Activated naive CD8-positive, alpha-beta T cell treated with anti-CD3 and anti-CD28 coated beads, Interleukin-2, amount 50 U/mL, for 16 hours (primary cell): ENCODE measurements around the gene LRP1B.
"Not testable (repeated sequence)": the region's sequence is repeated elsewhere in the genome, so short reads cannot be mapped to it uniquely, and the experiment has no call there.

Source experiments
- DNase-seq: peaks from one replicate; pipeline ENCODE4 v3.0.0-alpha.2; 2020; ENCODE audit warnings: low read depth, low spot score

LRP1B gene

DNA sequence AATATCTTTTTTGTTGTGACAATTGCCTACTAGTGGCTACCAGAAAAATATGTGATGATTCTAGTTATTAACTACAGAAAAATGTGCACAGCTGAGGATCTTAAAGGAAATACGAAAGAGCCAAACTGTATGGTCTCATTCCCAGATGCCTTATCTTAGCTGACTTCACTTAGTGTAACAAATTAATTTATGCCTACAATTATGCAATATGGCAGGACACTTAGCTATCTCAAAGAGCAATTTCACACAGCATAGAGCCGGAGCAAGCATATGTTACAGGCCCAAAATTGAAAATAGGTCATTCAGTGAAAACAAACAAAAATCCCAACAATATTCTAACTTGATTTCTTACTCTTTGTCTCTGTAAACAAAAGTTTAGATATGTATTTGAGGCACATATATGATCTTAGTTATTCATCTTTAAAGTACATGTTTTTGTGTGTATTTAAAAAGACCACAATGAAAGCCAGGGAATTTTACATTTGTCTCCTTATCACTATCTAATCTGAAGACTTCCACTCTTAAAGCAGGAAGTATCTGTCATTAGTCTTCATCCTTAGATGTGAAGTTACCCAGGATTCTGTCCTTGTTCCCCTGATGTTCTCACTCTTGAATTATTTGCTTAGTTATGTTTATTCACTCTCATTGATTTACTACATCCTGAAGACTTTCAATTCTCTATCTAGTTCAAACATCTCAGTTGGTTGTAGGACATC, 1771.6 kb downstream of the LRP1B start:
- no peak for DNase-seq

DNA sequence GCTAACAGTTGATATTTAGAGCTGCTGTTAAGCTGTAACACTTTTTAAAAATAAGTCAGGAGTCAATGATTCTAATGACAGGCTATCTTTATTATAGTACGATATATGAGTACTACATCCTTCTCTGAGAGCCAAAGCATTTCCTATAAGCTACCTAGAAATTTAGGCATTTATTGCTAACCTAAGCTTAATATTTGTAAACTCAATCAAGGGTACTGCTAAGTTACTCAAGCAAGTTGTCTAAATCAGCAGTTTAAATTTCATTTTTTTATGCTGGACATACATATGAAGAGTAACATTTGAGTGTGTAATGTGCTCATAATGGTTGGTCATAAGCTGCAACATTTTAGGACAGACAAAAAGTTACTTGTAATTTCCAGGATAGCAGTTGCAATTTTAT, 1774.1 kb downstream of the LRP1B start:
- DNase-seq: no peak

DNA sequence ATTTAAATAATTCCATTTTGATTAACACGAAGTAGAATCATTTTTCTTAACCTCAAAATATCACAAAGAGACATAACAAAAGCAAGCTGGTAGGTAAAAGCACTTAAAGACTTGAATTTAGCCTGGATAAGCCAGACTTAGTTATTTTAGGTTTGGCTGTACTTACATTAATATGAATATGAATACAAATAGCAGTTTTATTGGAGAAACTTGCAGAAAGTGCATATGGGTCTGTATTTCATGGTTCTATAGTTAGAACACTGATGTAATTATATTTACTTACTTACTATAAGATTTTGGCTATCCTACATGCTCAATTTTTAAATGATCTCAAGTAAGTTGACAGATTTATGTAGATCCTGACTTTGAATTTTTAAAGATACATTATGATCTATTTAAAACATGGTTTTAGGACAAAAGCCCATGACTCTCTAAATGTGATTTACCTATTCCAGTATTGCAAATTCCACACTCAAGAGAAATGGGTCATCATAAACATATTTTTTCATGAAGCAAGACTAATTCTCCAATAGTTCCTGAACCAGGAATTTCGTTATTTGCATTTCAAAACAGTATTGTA, 1775.2 kb downstream of the LRP1B start:
- no peak for DNase-seq

DNA sequence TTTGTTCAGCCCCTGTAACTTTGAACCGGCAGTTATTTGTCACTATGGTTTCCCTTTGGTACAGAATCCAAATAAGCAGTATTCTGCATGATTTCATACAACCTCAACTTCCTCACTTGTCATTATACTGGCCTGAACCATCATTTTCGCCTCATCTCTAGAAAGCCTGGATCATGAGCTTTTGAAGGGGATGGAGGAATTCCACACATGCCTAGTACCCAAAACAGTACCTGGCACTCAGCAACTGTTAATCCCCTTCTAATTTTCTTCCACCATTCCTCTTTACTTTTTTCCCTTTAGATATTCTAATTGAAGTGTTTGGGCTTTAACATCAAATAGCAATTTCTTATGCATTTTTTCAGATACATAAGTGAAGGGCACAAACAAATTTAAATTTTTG, 1776.3 kb downstream of the LRP1B start:
- no peak for DNase-seq

DNA sequence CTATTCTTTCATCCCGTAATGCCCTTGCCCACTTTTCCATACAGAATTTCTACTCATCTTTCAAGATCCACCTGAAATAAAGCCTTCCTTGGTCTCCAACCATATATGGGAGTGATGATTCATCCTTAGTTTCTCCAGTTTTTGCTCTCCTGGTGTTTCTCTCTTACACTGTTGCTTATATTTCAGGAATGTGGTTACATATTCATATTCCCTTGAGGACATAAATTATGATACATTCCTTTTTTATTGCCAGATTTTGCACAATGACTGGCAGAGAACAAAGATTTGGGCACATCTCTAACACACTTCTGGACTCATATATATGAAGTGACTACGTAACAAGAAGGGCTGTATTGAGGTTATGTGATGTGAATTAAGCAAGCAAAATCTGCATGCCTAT, 1777.3 kb downstream of the LRP1B start:
- DNase-seq: no peak

DNA sequence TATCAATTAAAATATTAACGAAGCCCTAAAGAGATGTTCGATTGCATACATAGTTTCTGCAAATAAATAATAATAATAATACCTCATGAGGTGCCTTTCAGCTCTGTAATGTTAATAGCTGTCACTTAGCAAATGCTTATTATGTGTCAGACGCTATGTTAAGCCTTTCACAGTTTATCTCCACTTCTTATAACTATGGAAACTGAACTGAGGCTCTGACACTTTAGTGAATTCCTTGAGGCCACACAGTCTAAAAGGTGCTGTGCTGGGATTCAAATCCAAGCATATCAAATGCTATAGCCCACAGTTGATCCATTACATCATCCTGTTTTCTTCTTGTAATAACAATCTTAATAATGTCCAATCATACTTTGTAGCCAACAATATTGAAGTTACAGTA, 1779.1 kb downstream of the LRP1B start:
- no peak for DNase-seq

DNA sequence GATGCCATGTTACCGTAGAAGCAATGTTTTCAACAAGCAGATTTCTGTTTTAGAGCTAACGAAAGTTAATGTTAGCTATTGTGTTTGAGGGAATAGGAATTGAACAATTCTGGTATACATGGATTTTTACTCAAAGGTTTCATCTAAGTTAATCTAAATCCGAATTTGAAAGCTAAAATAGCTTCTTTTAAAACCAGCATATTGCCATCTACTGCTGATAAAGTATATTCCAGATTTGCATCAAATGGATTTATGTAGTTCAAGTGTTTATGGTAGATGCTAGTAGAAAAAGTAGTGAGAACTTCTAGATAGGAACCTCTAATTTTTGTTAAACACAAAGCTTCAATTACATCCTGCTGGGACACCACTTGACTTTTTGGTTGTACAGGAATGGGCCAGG, 1781.1 kb downstream of the LRP1B start:
- no peak for DNase-seq

DNA sequence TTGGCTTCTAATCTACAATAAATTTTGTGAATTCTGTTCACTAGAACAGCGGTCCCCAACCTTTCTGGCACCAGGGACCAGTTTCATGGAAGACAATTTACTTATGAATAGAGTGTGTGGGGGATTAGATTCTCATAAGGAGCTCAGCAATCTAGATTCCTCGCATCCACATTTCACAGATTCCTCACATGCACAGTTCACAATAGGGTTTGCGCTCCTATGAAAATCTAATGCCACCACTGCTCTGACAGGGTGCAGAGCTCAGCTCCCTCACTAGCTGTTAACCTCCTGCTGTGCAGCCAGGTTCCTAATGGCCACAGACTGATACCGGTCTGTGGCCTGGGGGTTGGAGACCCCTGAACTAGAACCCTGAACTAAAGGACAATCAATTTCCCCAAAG, 1782.0 kb downstream of the LRP1B start:
- no peak for DNase-seq

DNA sequence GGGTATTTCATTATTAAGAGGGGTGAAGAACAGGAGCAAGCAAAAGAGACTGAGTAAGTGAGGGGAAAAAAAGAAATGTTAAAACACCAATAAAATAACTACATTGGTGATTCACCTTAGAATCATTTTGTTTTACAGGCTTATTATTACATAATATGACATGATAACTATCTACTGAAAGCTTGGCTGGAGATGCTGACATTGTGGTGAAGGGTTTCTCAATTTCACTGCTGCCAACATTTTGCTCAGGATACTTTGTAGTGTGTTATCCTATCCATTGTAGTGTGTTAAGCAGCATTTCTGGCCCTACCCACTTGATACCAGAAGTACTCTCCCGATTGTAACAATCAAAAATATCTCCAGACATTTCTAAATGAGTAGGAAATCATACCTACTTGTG, 1786.0 kb downstream of the LRP1B start:
- no peak for DNase-seq

DNA sequence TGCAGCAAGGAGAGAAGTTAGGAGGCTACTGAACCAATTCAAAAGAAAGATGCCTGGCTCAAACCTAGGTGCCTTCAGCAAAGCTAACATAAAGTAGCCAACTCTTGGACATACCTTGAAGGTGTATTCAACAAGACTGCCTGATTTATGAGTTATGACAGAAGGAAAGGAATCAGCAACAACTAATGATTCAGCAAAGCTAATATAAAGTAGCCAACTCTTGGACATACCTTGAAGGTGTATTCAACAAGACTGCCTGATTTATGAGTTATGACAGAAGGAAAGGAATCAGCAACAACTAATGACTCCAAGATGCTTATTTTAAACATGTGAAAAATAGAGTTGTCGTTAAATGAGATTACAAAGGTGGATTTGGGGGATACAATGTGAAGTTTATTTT, 1786.5 kb downstream of the LRP1B start:
- not testable (repeated sequence) for DNase-seq

DNA sequence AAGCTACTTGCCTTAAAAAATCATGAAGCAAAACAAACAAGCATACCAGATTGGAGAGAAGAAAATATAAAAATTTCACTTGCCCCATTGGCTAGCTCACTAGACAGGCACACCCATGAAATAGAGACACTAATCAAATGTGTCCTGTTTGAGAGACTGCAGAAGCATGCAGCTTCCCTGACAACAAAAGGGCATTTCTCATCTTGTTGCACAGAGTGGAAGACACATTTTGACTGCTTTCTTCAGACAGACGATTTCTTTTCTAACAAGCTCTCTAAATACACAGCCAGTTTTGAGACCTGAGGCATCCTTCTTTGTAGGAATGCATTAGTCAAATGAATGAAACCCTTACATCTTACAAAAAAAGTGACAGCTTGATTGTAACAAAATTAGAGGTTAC, 1792.0 kb downstream of the LRP1B start:
- no peak for DNase-seq

DNA sequence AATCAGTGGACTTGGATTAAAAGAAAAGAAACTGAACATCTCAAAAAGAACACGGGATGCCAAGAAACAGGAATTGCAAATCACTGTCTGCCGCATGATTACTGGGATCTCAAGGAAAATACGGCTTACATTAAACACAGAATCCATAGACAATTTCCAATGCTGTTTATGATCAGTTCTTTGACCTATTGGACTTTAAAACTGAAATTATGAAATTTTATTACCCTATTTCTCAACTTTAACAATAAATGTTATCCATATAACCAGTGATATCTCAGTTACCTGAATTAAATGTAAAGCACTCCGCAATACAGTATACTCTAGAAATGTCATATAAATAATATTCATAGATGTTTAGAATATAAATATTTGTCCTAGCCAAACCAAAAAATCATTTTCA, 1793.8 kb downstream of the LRP1B start:
- no peak for DNase-seq

DNA sequence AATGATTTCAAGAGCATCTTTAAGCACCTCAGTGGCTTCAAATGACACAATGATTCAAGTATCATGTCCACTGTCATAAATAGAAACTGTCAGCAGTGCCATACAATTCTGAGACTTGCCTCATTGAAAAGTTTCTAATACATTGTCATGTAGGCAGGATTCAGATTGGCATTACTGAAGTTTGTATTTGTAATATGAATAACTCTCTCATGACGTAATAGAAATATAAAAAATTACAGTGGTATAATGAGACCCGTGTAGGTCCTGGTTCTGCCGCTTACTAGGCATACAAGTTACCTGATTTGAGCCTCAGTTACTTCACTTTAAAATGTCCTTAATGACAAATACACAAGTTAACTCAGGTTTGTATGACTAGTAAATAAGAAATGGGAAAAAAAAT, 1814.5 kb downstream of the LRP1B start:
- no peak for DNase-seq

DNA sequence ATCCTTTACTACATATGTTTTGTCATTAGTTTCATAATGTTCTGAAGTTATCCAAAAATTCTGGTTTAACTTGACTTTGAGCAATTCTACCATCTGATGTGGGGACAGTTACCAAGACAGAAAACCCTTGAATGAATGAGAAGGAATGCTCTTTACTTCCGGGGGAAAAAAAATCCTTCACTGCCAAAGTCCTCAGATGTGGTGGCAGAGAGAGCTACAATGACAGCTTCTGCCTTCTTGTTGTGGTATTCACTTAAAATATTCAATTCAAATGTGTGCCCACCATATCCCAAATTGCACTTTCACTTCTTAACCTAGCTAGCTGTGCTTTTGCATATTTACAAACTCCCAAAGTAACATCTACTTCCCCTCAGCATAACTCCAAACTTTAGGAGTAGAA, 1818.9 kb downstream of the LRP1B start:
- DNase-seq: no peak

DNA sequence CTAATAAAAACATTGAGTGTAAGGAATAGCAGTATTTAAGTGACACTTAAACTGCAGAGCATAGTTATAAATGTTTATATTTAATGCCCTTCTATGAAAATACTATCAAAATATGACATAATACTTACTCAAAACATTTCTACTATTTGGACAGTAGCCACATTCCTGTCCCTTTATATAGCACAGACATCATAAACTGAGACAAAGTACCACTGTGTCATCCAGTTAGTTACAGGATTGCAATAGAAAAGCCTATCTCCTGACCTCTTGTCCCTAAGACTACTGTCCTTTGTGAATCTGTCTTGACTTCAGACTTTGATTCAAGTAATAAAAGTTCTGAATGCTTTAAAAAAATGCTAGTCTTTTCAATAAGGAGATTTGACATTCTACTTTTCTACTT, 1822.1 kb downstream of the LRP1B start:
- no peak for DNase-seq

DNA sequence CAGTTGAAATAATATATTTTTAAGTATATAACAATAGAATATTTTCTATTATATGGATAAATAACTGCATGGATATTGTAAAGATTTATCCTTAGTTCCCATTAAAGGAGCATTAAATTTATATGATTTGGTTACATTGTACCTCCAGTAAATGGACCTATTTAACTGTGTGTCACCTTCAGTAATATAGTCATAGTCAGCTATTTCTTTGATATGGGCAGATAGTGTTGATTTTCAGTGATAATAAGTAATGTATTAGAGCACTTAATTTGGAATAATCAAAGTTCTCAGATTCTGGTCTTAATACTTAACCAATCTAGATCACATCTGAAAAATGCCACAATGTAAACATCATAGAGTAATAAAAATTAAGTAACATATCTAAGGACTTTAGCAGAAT, 1823.3 kb downstream of the LRP1B start:
- no peak for DNase-seq

DNA sequence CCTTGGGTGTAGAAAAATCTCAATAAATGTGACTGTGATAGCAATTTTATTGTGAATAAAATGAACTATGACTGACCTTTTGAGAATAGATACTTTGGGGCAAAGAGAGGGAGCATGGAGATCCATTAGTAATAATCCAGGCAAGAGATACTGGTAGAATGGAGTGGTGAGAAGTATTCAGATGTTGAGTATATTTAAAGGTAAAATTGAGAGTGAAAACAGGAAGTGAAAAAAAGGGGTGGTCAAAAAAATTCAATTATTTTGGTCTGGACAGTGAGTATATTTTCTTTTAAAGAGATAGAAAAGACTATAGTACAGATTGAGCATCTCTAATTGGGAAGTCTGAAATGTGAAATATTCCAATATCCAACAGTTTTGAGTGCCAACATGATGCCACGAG, 1835.0 kb downstream of the LRP1B start:
- no peak for DNase-seq

DNA sequence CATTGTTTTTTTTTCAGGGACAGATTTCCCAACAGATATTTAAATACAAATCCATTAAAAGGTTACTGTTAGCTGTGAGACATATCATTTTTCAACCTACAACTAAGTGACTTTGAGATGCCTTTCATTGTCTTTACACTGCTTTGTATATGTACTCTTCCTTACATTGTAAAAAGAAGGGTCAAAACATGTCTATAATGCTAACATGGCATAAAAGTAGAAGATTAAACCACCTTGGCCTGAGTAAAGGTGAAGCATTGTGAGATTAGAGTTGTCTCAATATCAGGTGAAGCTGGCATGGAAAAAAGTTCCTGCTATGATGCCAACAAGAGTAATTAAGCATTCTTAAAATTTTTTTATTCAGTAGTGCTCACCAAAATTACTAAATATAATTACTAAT, 1842.1 kb downstream of the LRP1B start:
- DNase-seq: no peak

DNA sequence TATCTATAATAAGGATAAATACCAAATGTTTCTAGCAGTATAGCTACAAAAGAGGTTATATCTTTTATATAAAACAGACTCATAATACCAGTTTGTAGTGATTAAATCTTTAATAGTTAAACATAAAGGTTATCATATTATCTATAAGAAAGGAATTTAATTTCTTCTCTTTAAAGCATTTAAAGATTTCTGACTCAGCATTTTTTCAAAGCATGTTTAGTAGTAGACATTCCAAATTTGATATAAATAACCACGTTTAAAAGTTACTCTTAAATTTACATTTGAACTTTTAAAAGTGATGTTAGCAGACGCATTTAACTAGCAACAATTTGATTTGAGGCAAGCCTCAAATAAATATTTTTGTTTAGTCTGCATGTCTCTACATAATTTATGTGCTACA, 1842.6 kb downstream of the LRP1B start:
- DNase-seq: no peak

DNA sequence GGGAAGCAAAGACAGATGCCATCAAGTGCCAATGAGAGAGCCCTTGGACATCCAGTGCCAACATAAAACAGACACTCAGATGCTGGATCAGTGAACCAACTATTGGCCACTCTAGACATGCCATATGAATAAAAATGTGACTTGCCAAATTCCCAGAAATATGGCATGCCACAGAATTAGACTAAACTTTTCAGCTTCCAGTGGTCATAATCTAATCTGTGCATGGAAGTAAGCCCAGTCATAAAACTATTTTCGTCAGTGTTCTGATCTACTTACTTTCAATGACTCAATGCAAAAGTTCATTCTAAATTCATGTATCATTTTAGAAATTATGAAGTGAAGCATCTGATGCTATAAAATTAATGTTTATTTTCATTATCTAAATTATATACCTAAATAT, 1844.4 kb downstream of the LRP1B start:
- no peak for DNase-seq

DNA sequence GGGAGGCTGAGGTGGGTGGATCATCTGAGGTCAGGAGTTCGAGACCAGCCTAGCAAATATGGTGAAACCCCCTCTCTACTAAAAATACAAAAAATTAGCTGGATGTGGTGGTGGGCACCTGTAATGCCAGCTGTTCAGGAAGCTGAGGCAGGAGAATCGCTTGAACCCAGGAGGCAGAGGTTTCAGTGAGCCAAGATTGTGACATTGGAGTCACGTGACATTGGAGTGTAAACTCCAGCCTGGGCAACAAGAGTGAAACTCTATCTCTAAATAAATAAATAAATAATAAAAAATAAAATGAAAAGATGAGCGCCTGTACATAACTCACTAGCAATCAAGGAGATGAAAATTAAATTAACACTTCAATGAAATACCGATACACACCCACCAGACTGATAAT, 1853.5 kb downstream of the LRP1B start:
- DNase-seq: not testable (repeated sequence)

DNA sequence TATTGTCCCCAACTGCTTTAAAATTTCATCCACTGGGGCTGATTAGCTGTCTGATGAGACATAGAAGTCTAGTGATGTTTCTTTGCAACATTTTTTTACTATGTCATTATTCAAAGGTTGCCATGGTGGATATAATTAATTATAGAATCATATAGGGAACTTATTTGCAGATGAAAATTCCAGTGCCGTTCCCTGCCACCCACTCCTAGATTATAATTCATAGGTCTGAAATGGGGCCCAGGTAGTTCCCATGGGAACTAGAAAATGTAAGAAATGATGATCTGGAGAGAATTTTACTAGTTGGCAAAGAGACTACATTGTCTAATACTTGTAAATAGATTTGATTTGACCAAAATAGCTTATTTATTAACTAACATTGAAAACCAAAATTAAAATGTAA, 1854.2 kb downstream of the LRP1B start:
- DNase-seq: no peak

DNA sequence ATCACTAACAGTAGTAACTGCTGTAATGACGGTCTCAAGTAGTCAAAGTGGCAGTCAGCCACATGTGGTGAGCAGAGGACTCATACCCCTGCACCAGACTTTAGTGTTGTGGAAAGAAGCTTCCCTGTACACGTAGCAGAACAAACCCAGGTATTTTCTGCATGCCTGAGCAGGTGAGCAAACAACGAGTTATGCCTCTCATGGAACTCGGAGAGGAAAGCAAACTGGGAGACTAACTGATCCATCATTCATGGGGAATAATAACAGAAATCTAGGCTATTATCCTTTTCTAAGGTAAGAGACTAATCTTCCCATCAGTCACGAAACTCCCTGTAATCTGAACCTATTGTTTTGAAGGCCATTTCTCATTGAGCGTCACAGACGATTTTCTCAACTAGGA, 1855.4 kb downstream of the LRP1B start:
- DNase-seq: no peak

DNA sequence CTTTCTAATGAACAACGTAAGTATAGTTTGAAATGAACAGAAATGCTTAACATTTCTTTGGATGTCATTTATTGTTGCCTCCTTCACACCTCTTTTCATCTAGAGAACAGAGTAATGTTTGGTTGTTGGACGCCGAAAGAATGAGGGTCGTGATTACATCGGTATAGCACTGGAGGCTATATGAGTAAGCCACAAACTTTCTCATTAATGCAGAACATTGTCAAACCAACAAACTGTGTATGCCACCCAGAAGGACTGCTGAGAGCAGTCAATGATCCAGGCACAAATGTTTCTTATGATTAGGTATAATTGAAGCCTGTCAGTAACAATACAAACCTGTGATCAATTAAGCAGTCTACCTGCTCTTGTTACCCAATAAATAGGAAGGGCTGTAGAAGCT, 1855.9 kb downstream of the LRP1B start:
- DNase-seq: no peak
